Testis (tissue), 3 donors: ENCODE measurements around the gene L3MBTL4. TPM values are rescaled to one million over a fixed set of nuclear protein-coding genes. Genes with fewer than 3 reads are reported as not detected.
"Not testable (repeated sequence)": the region's sequence is repeated elsewhere in the genome, so short reads cannot be mapped to it uniquely, and the experiment has no call there.

Experiments
- DNase-seq: peaks from one replicate; pipeline ENCODE4 v3.0.0-alpha.2; 2019
- H3K27ac ChIP-seq, 2 donors: fragments of 200-600 bp; sonication (generic); one replicate each; pipeline ENCODE4 v1.5.1; 2019
- H3K27me3 ChIP-seq: fragments of 200-600 bp; sonication (generic); one replicate; pipeline ENCODE4 v1.5.1; 2019
- H3K36me3 ChIP-seq: fragments of 200-600 bp; sonication (generic); one replicate; pipeline ENCODE4 v1.5.1; 2017; ENCODE audit warnings: low read depth; ENCODE audit errors: missing control alignments
- H3K4me1 ChIP-seq: fragments of 200-600 bp; sonication (generic); one replicate; pipeline ENCODE4 v1.5.1; 2019
- H3K4me3 ChIP-seq, 2 donors: fragments of 200-600 bp; sonication (generic); one replicate each; pipeline ENCODE4 v1.5.1; 2017 to 2019
- H3K9me3 ChIP-seq: fragments of 200-600 bp; sonication (generic); one replicate; pipeline ENCODE4 v1.5.1; 2017
- CTCF ChIP-seq, 3 experiments: fragments of 450-650 bp in 2 of 3; fragments of 200-600 bp in 1 of 3; sonication (generic) in 1 of 3; IDR thresholded peaks; one replicate each; pipeline ENCODE4 v1.5.1; 2016 to 2019; ENCODE audit warnings: antibody characterized with exemption in 3 of 3, mild to moderate bottlenecking in 2 of 3, moderate library complexity in 1 of 3
- POLR2A ChIP-seq: fragments of 450-650 bp; IDR thresholded peaks from one replicate; pipeline ENCODE4 v1.6.1; 2017; ENCODE audit warnings: antibody characterized with exemption, mild to moderate bottlenecking, moderate library complexity
- WGBS, 2 donors: methylation state at CpG; one replicate each; pipeline ENCODE4 v1.1.5; 2018; 5-methylcytosine and 5-hydroxymethylcytosine counted together
- intact Hi-C: fragments of 100-400 bp; cut with DNase I; formaldehyde crosslinking; loops from one replicate; pipeline ENCODE4 v1.15.1; 2023; ENCODE audit warnings: low total_unique reads
- polyA plus RNA-seq: library from polyadenylated mRNA; stranded (reverse); fragments of 350-450 nt; fragmentation: Illumina TruSeq; extraction: RNeasy Lipid Tissue Mini Kit (QIAGEN cat#74804); gene quantifications from one replicate; pipeline ENCODE4 v1.2.3, GENCODE V29; 2014; ENCODE audit warnings: low read depth, low replicate concordance; ENCODE audit not compliant: insufficient read depth
- total RNA-seq, 2 donors: library from RNA; depleted of rRNA; stranded (reverse); fragments of >200 nt; gene quantifications; one replicate each; pipeline ENCODE4 v1.2.3, GENCODE V29; 2016

Gene L3MBTL4
- total and polyA plus RNA-seq, 3 donors from 2014 or later: 26.6 to 50.9 (median 46.2) TPM

- no peak overlapping the region for H3K4me3 ChIP-seq
- no peak for DNase-seq
- no peak overlapping the region for H3K27ac ChIP-seq
- H3K4me1 ChIP-seq: no peaks in the 10 kb centered on the region
- H3K36me3 ChIP-seq: no peaks in the 10 kb centered on the region
- TF ChIP-seq POLR2A: no peak
- no peak for TF ChIP-seq CTCF (IDR thresholded peaks at IDR 0.05)
- intact Hi-C loops: no loop called here
- no peaks in the 10 kb centered on the region for H3K9me3 ChIP-seq
- H3K27me3 ChIP-seq: no peaks in the 10 kb centered on the region
- 88 to 94% methylated on average over 2 of the region's 2 CpGs for WGBS, 2 donors
Observed at GRCh38 chr18:6396276-6396675, 18.4 kb downstream of the L3MBTL4 start.

GRCh38 chr18:6389005-6389404 lies 25.7 kb downstream of the L3MBTL4 start:
- no peak for DNase-seq
- no peaks in the 10 kb centered on the region for H3K9me3 ChIP-seq
- H3K36me3 ChIP-seq: no peaks in the 10 kb centered on the region
- no peak for TF ChIP-seq CTCF (IDR thresholded peaks at IDR 0.05)
- TF ChIP-seq POLR2A: no peak
- no peak overlapping the region for H3K27ac ChIP-seq
- intact Hi-C loops: no loop called here
- H3K4me1 ChIP-seq: no peaks in the 10 kb centered on the region
- no peaks in the 10 kb centered on the region for H3K27me3 ChIP-seq
- WGBS, 2 donors: 46 to 86% methylated on average over 2 of the region's 2 CpGs
- no peak overlapping the region for H3K4me3 ChIP-seq

GRCh38 chr18:6382963-6383362 lies 31.7 kb downstream of the L3MBTL4 start:
- H3K9me3 ChIP-seq: no peaks in the 10 kb centered on the region
- intact Hi-C loops: no loop called here
- H3K27me3 ChIP-seq: no peaks in the 10 kb centered on the region
- H3K4me1 ChIP-seq: no peaks in the 10 kb centered on the region
- TF ChIP-seq CTCF (IDR thresholded peaks at IDR 0.05): no peak
- DNase-seq: no peak
- H3K36me3 ChIP-seq: no peaks in the 10 kb centered on the region
- 60 to 68% methylated on average over 2 to 7 of the region's 7 CpGs for WGBS, 2 donors
- no peak overlapping the region for H3K27ac ChIP-seq
- no peak overlapping the region for H3K4me3 ChIP-seq

- H3K4me3 ChIP-seq, H3K36me3 ChIP-seq, H3K27me3 ChIP-seq, H3K27ac ChIP-seq, DNase-seq, H3K9me3 ChIP-seq, H3K4me1 ChIP-seq, intact Hi-C loops: not testable (repeated sequence)
- 92 to 94% methylated on average over 2 of the region's 2 CpGs for WGBS, 2 donors
Observed at GRCh38 chr18:6377473-6377872, 37.2 kb downstream of the L3MBTL4 start.

GRCh38 chr18:6376433-6377229 lies 38.1 kb downstream of the L3MBTL4 start:
- 81 to 83% methylated on average over 6 of the region's 6 CpGs for WGBS, 2 donors
- Histone ChIP-seq H3K27ac (no peak overlapping the region), H3K4me1 (peaks cover 10% of the 10 kb centered on the region), H3K27me3 (no peaks in the 10 kb centered on the region), H3K36me3 (no peaks in the 10 kb centered on the region), H3K4me3 (no peak overlapping the region), H3K9me3 (no peaks in the 10 kb centered on the region)
- intact Hi-C loops: no loop called here
- TF ChIP-seq CTCF (IDR thresholded peaks at IDR 0.05) (no peak), POLR2A (no peak)
- no peak for DNase-seq
